Measurements from ENCODE around the gene VPS11.

DNA sequence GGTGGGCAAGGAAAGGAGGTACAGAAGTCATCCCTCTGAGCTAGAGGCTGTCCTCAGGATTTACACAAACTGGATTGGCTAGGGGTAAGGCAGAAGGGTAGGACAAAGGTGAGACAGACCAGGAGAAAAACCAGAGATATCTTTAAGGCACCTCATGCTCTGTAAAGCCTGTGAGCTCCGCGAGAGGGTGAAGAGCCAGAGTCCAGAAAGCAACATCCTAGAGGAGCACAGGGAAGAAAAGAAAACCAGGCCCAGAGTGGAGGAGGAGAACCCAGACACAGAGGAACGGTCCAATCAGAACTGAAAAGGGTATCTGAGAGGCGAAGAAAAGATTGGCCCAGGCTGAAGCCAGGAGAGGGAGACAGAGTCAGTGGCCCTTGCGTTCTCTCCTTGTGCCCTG is 42.1 kb upstream of the VPS11 start:
- TF ChIP-seq, protein P1, sequence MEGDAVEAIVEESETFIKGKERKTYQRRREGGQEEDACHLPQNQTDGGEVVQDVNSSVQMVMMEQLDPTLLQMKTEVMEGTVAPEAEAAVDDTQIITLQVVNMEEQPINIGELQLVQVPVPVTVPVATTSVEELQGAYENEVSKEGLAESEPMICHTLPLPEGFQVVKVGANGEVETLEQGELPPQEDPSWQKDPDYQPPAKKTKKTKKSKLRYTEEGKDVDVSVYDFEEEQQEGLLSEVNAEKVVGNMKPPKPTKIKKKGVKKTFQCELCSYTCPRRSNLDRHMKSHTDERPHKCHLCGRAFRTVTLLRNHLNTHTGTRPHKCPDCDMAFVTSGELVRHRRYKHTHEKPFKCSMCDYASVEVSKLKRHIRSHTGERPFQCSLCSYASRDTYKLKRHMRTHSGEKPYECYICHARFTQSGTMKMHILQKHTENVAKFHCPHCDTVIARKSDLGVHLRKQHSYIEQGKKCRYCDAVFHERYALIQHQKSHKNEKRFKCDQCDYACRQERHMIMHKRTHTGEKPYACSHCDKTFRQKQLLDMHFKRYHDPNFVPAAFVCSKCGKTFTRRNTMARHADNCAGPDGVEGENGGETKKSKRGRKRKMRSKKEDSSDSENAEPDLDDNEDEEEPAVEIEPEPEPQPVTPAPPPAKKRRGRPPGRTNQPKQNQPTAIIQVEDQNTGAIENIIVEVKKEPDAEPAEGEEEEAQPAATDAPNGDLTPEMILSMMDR (IDR thresholded peaks at IDR 0.05): no peak
- no peak for TF ChIP-seq POLR2A (IDR thresholded peaks at IDR 0.05)

Measured in lower leg skin (tissue), 3 donors.